A549 (cell line): ENCODE results near the gene PRKCE. TPM values are rescaled to one million over a fixed set of nuclear protein-coding genes. Genes with fewer than 3 reads are reported as not detected.

Experiments used
- ATAC-seq, 2 experiments: fragments of 200-7000 bp in 1 of 2; fragments of >200 bp in 1 of 2; cut with Nextera tagmentation in 1 of 2; cut with Tn5 transposase in 1 of 2; 3 replicates each; pipeline versions ENCODE4 v1.8.0 to v1.9.1; 2018 to 2020; ENCODE audit warnings: mild to moderate bottlenecking in 1 of 2, moderate library complexity in 1 of 2
- CTCF ChIA-PET: fragments of 300-600 bp; sonication (Branson Sonifier 250); formaldehyde crosslinking; extraction: SDS; loops from one replicate; lab custom pipeline; 2021; ENCODE audit warnings: antibody characterized with exemption, inconsistent platforms; lab: Yijun Ruan, JAX
- POLR2A ChIA-PET: fragments of 350-600 bp; formaldehyde crosslinking; extraction: SDS; loops from one replicate; lab custom pipeline; 2021; ENCODE audit warnings: antibody characterized with exemption, inconsistent platforms; lab: Yijun Ruan, JAX
- DNase-seq, 2 experiments: peaks; one replicate each; pipeline versions ENCODE4 v3.0.0 to v3.0.0-alpha.2; 2011 to 2016; ENCODE audit warnings: low read depth in 1 of 2, low spot score in 1 of 2
- FAIRE-seq: peaks from 2 replicates; lab custom pipeline; 2011; peaks lifted over from hg19 to GRCh38; lab: Jason Lieb, UNC
- H3K27ac ChIP-seq, 2 experiments: fragments of >200 bp; sonication (Bioruptor Twin); formaldehyde crosslinking; 3 replicates each; pipeline ENCODE4 v1.5.1; 2016 to 2017
- H3K4me1 ChIP-seq: fragments of >200 bp; sonication (Bioruptor Twin); formaldehyde crosslinking; 3 replicates; pipeline ENCODE4 v1.6.1; 2016
- H3K4me2 ChIP-seq: fragments of >200 bp; sonication (Bioruptor Twin); formaldehyde crosslinking; 3 replicates; pipeline ENCODE4 v1.6.1; 2016
- H3K4me3 ChIP-seq: fragments of >200 bp; sonication (Bioruptor Twin); formaldehyde crosslinking; 3 replicates; pipeline ENCODE4 v1.5.1; 2016
- H3K9me3 ChIP-seq: fragments of >200 bp; sonication (Bioruptor Twin); formaldehyde crosslinking; 3 replicates; pipeline ENCODE4 v1.6.1; 2016
- BHLHE40 ChIP-seq: IDR thresholded peaks from 2 replicates; pipeline ENCODE4 v1.6.1; 2012; ENCODE audit warnings: low read depth, low read length, inconsistent platforms
- CHD2 ChIP-seq: fragments of 150-350 bp; IDR thresholded peaks from 2 replicates; pipeline ENCODE4 v1.6.1; 2014; ENCODE audit warnings: low read length; ENCODE audit not compliant: partially characterized antibody
- CHD4 ChIP-seq: fragments of 200-600 bp; sonication (generic); IDR thresholded peaks from 2 replicates; pipeline ENCODE4 v1.6.1; 2016; ENCODE audit warnings: antibody characterized with exemption, mild to moderate bottlenecking, borderline replicate concordance
- CTCF ChIP-seq: fragments of >200 bp; sonication (Bioruptor Twin); formaldehyde crosslinking; IDR thresholded peaks from 3 replicates; pipeline ENCODE4 v1.5.1; 2016
- E2F6 ChIP-seq: IDR thresholded peaks from 2 replicates; pipeline ENCODE4 v1.6.1; 2012; ENCODE audit warnings: low read depth, borderline replicate concordance
- EHMT2 ChIP-seq: fragments of 200-600 bp; sonication (generic); IDR thresholded peaks from 2 replicates; pipeline ENCODE4 v1.6.1; 2016; ENCODE audit warnings: antibody characterized with exemption, low read depth, mild to moderate bottlenecking, moderate library complexity
- EP300 ChIP-seq, 2 experiments: fragments of >200 bp; sonication (Bioruptor Twin); formaldehyde crosslinking; IDR thresholded peaks; 2 replicates in 1 of 2; 3 replicates in 1 of 2; pipeline ENCODE4 v1.6.1; 2016 to 2017
- FOSL2 ChIP-seq, 2 experiments: fragments of 450-650 bp in 1 of 2; fragments of >200 bp in 1 of 2; sonication (Bioruptor Twin) in 1 of 2; formaldehyde crosslinking; IDR thresholded peaks; 2 replicates each; pipeline versions ENCODE4 v1.5.0 to v1.6.1; 2016 to 2020; ENCODE audit warnings: mild to moderate bottlenecking in 1 of 2, moderate library complexity in 1 of 2
- FOXS1 ChIP-seq: fragments of 250-450 bp; sonication (Bioruptor Pico); IDR thresholded peaks from 2 replicates; pipeline ENCODE4 v1.5.0; 2020; ENCODE audit warnings: mild to moderate bottlenecking, moderate library complexity
- HDAC2 ChIP-seq: fragments of 200-600 bp; sonication (generic); IDR thresholded peaks from 2 replicates; pipeline ENCODE4 v1.6.1; 2016
- HES2 ChIP-seq: fragments of >200 bp; sonication (Bioruptor Twin); formaldehyde crosslinking; IDR thresholded peaks from 2 replicates; pipeline ENCODE4 v1.6.1; 2016
- HOXA7 ChIP-seq: fragments of 250-450 bp; sonication (Bioruptor Pico); IDR thresholded peaks from 2 replicates; pipeline ENCODE4 v1.5.0; 2020; ENCODE audit warnings: mild to moderate bottlenecking, moderate library complexity
- JUN ChIP-seq, 2 experiments: fragments of >200 bp; sonication (Bioruptor Twin); formaldehyde crosslinking; IDR thresholded peaks; 2 replicates in 1 of 2; 3 replicates in 1 of 2; pipeline ENCODE4 v1.6.1; 2016 to 2017
- KDM5A ChIP-seq: fragments of 200-600 bp; sonication (generic); IDR thresholded peaks from 2 replicates; pipeline ENCODE4 v1.6.1; 2016; ENCODE audit warnings: antibody characterized with exemption, mild to moderate bottlenecking
- MAFK ChIP-seq: fragments of 450-650 bp; IDR thresholded peaks from 2 replicates; pipeline ENCODE4 v1.6.1; 2014; ENCODE audit not compliant: partially characterized antibody
- MAX ChIP-seq: IDR thresholded peaks from 2 replicates; pipeline ENCODE4 v1.6.1; 2012
- MAZ ChIP-seq: fragments of 150-350 bp; IDR thresholded peaks from 2 replicates; pipeline ENCODE4 v1.6.1; 2014; ENCODE audit warnings: antibody characterized with exemption, low read depth, low read length, borderline replicate concordance
- NPAS2 ChIP-seq: fragments of 250-450 bp; sonication (Bioruptor Pico); IDR thresholded peaks from 2 replicates; pipeline ENCODE4 v1.8.0; 2022; ENCODE audit warnings: mild to moderate bottlenecking, moderate library complexity, borderline replicate concordance
- PBX3 ChIP-seq: IDR thresholded peaks from 2 replicates; pipeline ENCODE4 v1.6.1; 2012
- PHF8 ChIP-seq: fragments of 200-600 bp; sonication (generic); IDR thresholded peaks from 2 replicates; pipeline ENCODE4 v1.6.1; 2016; ENCODE audit warnings: low read depth, mild to moderate bottlenecking, antibody characterized with exemption, moderate library complexity, borderline replicate concordance
- POLR2A ChIP-seq: IDR thresholded peaks from 2 replicates; pipeline ENCODE4 v1.6.1; 2012; ENCODE audit warnings: mild to moderate bottlenecking, low read length
- POLR2AphosphoS2 ChIP-seq: conservative IDR thresholded peaks from 2 replicates; pipeline ENCODE4 v1.6.1; 2012; ENCODE audit warnings: low read length, improper control_type of control experiment, inconsistent platforms
- RARB ChIP-seq: fragments of 250-450 bp; sonication (Bioruptor Pico); IDR thresholded peaks from 2 replicates; pipeline ENCODE4 v1.8.0; 2021; ENCODE audit warnings: mild to moderate bottlenecking, moderate library complexity
- REST ChIP-seq: fragments of 200-600 bp; sonication (generic); IDR thresholded peaks from 2 replicates; pipeline ENCODE4 v1.6.1; 2016; ENCODE audit warnings: antibody characterized with exemption, mild to moderate bottlenecking, moderate library complexity
- RFX5 ChIP-seq: fragments of 450-650 bp; IDR thresholded peaks from 2 replicates; pipeline ENCODE4 v1.7.1; 2014; ENCODE audit warnings: antibody characterized with exemption, mild to moderate bottlenecking, moderate library complexity
- RNF2 ChIP-seq: fragments of 200-600 bp; sonication (generic); IDR thresholded peaks from 2 replicates; pipeline ENCODE4 v1.6.1; 2016; ENCODE audit warnings: low read depth, mild to moderate bottlenecking, antibody characterized with exemption, moderate library complexity, borderline replicate concordance
- SMC3 ChIP-seq: fragments of >200 bp; sonication (Bioruptor Twin); formaldehyde crosslinking; IDR thresholded peaks from 3 replicates; pipeline ENCODE4 v1.6.1; 2018; ENCODE audit warnings: inconsistent platforms
- TFCP2L1 ChIP-seq: fragments of 250-450 bp; sonication (Bioruptor Pico); IDR thresholded peaks from 2 replicates; pipeline ENCODE4 v1.5.0; 2021; ENCODE audit warnings: mild to moderate bottlenecking
- ZNF302 ChIP-seq: fragments of 250-450 bp; sonication (Bioruptor Pico); IDR thresholded peaks from 2 replicates; pipeline ENCODE4 v1.9.0; 2021; ENCODE audit warnings: inconsistent platforms, mild to moderate bottlenecking, moderate library complexity
- ZSCAN20 ChIP-seq: fragments of 250-450 bp; sonication (Bioruptor Pico); IDR thresholded peaks from 2 replicates; pipeline ENCODE4 v1.8.0; 2022; ENCODE audit warnings: mild to moderate bottlenecking, moderate library complexity
- WGBS: methylation state at CpG from one replicate; pipeline ENCODE4 v1.1.6; 2017; ENCODE audit errors: missing lambda C conversion rate; 5-methylcytosine and 5-hydroxymethylcytosine counted together
- polyA plus RNA-seq, 4 experiments: library from polyadenylated mRNA; depleted of rRNA in 3 of 4; stranded (reverse); fragments of >200 nt; fragmentation: RNase III in 1 of 4; extraction: RNeasy Plus Mini Kit Qiagen cat#74134 plus additional on column Dnase treatment in 1 of 4; gene quantifications; 2 replicates in 3 of 4; 3 replicates in 1 of 4; pipeline ENCODE4 v1.2.3, GENCODE V29; 2011 to 2017

PRKCE gene
- polyA plus RNA-seq, 2 of the 4 experiments (the other 2 are of a cell fraction): 11.5 to 12.0 TPM

GRCh38 chr2:46029332-46029811 lies 377.9 kb downstream of the PRKCE start (continued):
- peak; percentile 42; the same call in 2 of the 3 replicates for TF ChIP-seq CTCF
- TF ChIP-seq MAZ: no peak
- no peak for TF ChIP-seq FOSL2 (IDR thresholded peaks at IDR 0.05)
- TF ChIP-seq FOSL2 (CRISPR knock-in tag; IDR thresholded peaks at IDR 0.05): no peak
- no peak for TF ChIP-seq EP300 (IDR thresholded peaks at IDR 0.05)
- no peak for TF ChIP-seq TFCP2L1 (CRISPR knock-in tag)
- peak; percentile 85 for TF ChIP-seq CHD4
- TF ChIP-seq ZSCAN20 (CRISPR knock-in tag): no peak

- no peak for FAIRE-seq
- no peak for ATAC-seq
- Histone ChIP-seq H3K4me1 (peaks cover 33% of the 10 kb centered on the region), H3K4me2 (no peak overlapping the region), H3K9me3 (no peaks in the 10 kb centered on the region), H3K27ac (peak overlapping the region; percentile 1 to 2; a peak in 2 of 6 replicates), H3K4me3 (no peak overlapping the region)
- no peak for DNase-seq
- WGBS: 83% methylated on average over 2 of the region's 2 CpGs
- TF ChIP-seq HES2: no peak
- TF ChIP-seq SMC3: no peak
- TF ChIP-seq JUN (IDR thresholded peaks at IDR 0.05): no peak
- TF ChIP-seq CHD2: no peak
- TF ChIP-seq PHF8: no peak
- no peak for TF ChIP-seq EHMT2
- no peak for TF ChIP-seq RARB (CRISPR knock-in tag)
- no peak for TF ChIP-seq BHLHE40
- no peak for TF ChIP-seq HOXA7 (CRISPR knock-in tag)
- TF ChIP-seq POLR2AphosphoS2: no peak
- TF ChIP-seq RFX5: no peak
- no peak for TF ChIP-seq RNF2
- TF ChIP-seq MAX: no peak
- no peak for TF ChIP-seq POLR2A
- no peak for TF ChIP-seq HDAC2
- TF ChIP-seq FOXS1: no peak
- TF ChIP-seq MAFK: no peak
- no peak for TF ChIP-seq ZNF302
- TF ChIP-seq KDM5A: no peak
- ChIA-PET CTCF (interaction anchor here (0.8 to 5.4 kb wide), 15 partner anchors 8 to 855 kb away, joined by 3 to 38 read pairs (median 4); no protein-coding TSS in a partner anchor), POLR2A (no interaction called here)
These were observed 378.9 kb downstream of the PRKCE start for GRCh38 chr2:46030330-46030729.

GRCh38 chr2:46032161-46032813 lies 380.8 kb downstream of the PRKCE start:
- CTCF ChIA-PET: interaction anchor here (1.0 to 2.9 kb wide), 2 partner anchors 253 to 428 kb away, joined by 3 to 9 read pairs; no protein-coding TSS in a partner anchor
- POLR2A ChIA-PET: no interaction called here
- 91% methylated on average over 8 of the region's 8 CpGs for WGBS
- TF ChIP-seq E2F6 (no peak), CHD4 (no peak), NPAS2 (CRISPR knock-in tag) (no peak), REST (no peak), PBX3 (no peak), FOXS1 (no peak), RNF2 (no peak)

More at GRCh38 chr2:46032161-46032813, 380.8 kb downstream of the PRKCE start:
- Histone ChIP-seq H3K4me3 (no peak overlapping the region), H3K9me3 (no peaks in the 10 kb centered on the region), H3K27ac (peak overlapping the region in 1 of 2 experiments; percentile 32; a peak in 3 of 6 replicates), H3K4me1 (peaks cover 33% of the 10 kb centered on the region), H3K4me2 (peak overlapping the region; percentile 29)
- ATAC-seq (peak in 1 of 2 experiments; percentile 13; a peak in 2 of 6 replicates), DNase-seq (peak in 1 of 2 experiments; percentile 22), FAIRE-seq (no peak)
